ENCODE data around the gene PLCB2. TPM values are rescaled to one million over a fixed set of nuclear protein-coding genes. Genes with fewer than 3 reads are reported as not detected.

Gene PLCB2
- total and polyA plus RNA-seq, 12 donors: 2.5 to 100 (median 24.3) TPM

DNA sequence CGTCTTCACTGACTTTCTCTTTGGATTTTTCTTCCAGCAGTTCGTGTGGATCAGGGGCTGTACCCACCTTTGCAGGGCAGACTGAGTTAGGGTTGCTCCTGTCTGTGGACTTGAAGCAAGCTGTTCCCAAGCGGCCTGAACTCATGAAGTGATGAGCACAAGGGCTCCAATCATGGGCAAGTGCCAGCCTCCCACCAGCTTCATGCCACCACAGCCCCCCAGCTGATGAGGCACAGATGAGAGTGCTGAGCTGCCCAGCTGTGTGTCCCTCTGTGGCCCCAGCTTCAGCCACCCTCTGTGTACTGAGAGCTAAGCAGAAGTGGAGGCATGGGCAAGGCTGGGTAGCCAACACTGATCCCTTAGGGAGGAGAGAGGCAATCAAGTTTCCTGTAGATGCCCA, 3.3 kb upstream of the PLCB2 start:
- TF ChIP-seq, protein P1, sequence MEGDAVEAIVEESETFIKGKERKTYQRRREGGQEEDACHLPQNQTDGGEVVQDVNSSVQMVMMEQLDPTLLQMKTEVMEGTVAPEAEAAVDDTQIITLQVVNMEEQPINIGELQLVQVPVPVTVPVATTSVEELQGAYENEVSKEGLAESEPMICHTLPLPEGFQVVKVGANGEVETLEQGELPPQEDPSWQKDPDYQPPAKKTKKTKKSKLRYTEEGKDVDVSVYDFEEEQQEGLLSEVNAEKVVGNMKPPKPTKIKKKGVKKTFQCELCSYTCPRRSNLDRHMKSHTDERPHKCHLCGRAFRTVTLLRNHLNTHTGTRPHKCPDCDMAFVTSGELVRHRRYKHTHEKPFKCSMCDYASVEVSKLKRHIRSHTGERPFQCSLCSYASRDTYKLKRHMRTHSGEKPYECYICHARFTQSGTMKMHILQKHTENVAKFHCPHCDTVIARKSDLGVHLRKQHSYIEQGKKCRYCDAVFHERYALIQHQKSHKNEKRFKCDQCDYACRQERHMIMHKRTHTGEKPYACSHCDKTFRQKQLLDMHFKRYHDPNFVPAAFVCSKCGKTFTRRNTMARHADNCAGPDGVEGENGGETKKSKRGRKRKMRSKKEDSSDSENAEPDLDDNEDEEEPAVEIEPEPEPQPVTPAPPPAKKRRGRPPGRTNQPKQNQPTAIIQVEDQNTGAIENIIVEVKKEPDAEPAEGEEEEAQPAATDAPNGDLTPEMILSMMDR (IDR thresholded peaks at IDR 0.05): no peak
- TF ChIP-seq POLR2A (IDR thresholded peaks at IDR 0.05): no peak
- Histone ChIP-seq H3K4me1 (replicated peaks in 1 of 2) (peaks cover 2 to 7% of the 10 kb centered on the region in 2 donors), H3K27me3 (no peaks in the 10 kb centered on the region), H3K36me3 (replicated peaks in 1 of 2) (no peaks in the 10 kb centered on the region), H3K9me3 (replicated peaks in 1 of 3) (no peaks in the 10 kb centered on the region), H3K4me3 (no peak overlapping the region), H3K27ac (no peak overlapping the region)
- intact Hi-C loops (cut with DNase I): loop anchor here in 1 of 2 donors (5.0 kb wide), 1 partner anchor 34 kb away; no protein-coding TSS in a partner anchor
- 44 to 65% (median 57%) methylated on average over 3 of the region's 3 CpGs for WGBS, 4 donors
- no peak for DNase-seq

- no peaks in the 10 kb centered on the region for H3K36me3 ChIP-seq (replicated peaks in 1 of 2)
- intact Hi-C loops (cut with DNase I): loop anchor here in 1 of 2 donors (5.0 kb wide), 1 partner anchor 33 kb away; no protein-coding TSS in a partner anchor
- H3K4me3 ChIP-seq: no peak overlapping the region
- WGBS, 4 donors: 6 to 26% (median 24%) methylated on average over 4 of the region's 4 CpGs
- no peaks in the 10 kb centered on the region for H3K9me3 ChIP-seq (replicated peaks in 1 of 3)
- H3K27me3 ChIP-seq: no peaks in the 10 kb centered on the region
- DNase-seq: peak in 6 of 7 donors; percentile 53 to 76 (median 59)
- no peak for TF ChIP-seq POLR2A (IDR thresholded peaks at IDR 0.05)
- TF ChIP-seq, protein P1 (IDR thresholded peaks at IDR 0.05): peak; percentile 42 to 74 (median 69)
- H3K27ac ChIP-seq: no peak overlapping the region
- H3K4me1 ChIP-seq (replicated peaks in 1 of 2): peaks cover 2 to 7% of the 10 kb centered on the region in 2 donors
These were observed 2.5 kb upstream of the PLCB2 start for GRCh38 chr15:40310001-40310959.

- Histone ChIP-seq H3K4me1 (replicated peaks in 1 of 2) (peaks cover 2 to 7% of the 10 kb centered on the region in 2 donors), H3K27ac (no peak overlapping the region), H3K36me3 (replicated peaks in 1 of 2) (no peaks in the 10 kb centered on the region), H3K9me3 (replicated peaks in 1 of 3) (no peaks in the 10 kb centered on the region), H3K4me3 (no peak overlapping the region), H3K27me3 (no peaks in the 10 kb centered on the region)
- WGBS, 4 donors: 65 to 83% (median 72%) methylated on average over 8 of the region's 8 CpGs
- DNase-seq: no peak
- TF ChIP-seq, protein P1 (IDR thresholded peaks at IDR 0.05): no peak
- TF ChIP-seq POLR2A (IDR thresholded peaks at IDR 0.05): no peak
- intact Hi-C loops (cut with DNase I): no loop called here
These were observed 1.7 kb upstream of the PLCB2 start for GRCh38 chr15:40309344-40309862.

DNA sequence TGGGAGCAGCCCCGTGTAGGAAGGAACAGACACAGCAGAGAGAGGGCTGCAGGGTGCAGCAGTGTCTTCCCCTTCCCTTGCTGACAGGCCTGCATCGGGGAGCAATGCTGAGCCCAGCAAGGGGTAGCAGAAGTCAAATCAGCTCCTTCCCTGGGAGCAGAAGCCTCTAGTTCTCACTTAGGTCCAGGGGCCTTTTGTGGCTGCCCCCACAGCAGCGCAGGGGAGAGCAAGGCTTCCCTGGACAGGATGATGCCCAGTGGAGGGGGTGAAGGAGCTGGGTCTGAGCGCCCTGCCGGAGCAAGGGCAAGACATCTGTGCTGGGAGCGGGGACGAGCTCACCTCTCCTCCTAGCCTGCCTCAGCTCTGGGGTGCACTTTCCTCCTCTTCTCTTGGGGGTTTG, 827 bp downstream of the PLCB2 start:
- no peaks in the 10 kb centered on the region for H3K4me1 ChIP-seq (replicated peaks in 1 of 2)
- H3K27ac ChIP-seq: peak overlapping the region in 1 of 5 donors; percentile 76
- H3K27me3 ChIP-seq: no peaks in the 10 kb centered on the region
- no peaks in the 10 kb centered on the region for H3K9me3 ChIP-seq (replicated peaks in 1 of 3)
- 67 to 82% (median 71%) methylated on average over 3 to 7 of the region's 7 CpGs for WGBS, 4 donors
- peak overlapping the region in 1 of 4 donors; percentile 42 for H3K4me3 ChIP-seq
- intact Hi-C loops (cut with DNase I): no loop called here
- TF ChIP-seq, protein P1 (IDR thresholded peaks at IDR 0.05): no peak
- TF ChIP-seq POLR2A (IDR thresholded peaks at IDR 0.05): no peak
- no peak for DNase-seq
- H3K36me3 ChIP-seq (replicated peaks in 1 of 2): no peaks in the 10 kb centered on the region
